HCT116 (cell line): ENCODE data around the gene CDH4. TPM values are rescaled to one million over a fixed set of nuclear protein-coding genes. Genes with fewer than 3 reads are reported as not detected.

Source experiments
- ATAC-seq: fragments of 200-7000 bp; cut with Tn5 transposase; 2 replicates; pipeline ENCODE4 v1.9.1; 2020; ENCODE audit warnings: mild to moderate bottlenecking, moderate library complexity
- BruUV-seq: library from RNA; stranded (reverse); fragments of 400-500 nt; replicated peaks from 2 replicates; lab custom pipeline; 2021; lab: Mats Ljungman, UMichigan
- CTCF ChIA-PET: fragments of 300-600 bp; sonication (Branson Sonifier 250); formaldehyde crosslinking; loops from one replicate; lab custom pipeline; 2021; ENCODE audit warnings: antibody characterized with exemption; lab: Charles Lee
- POLR2A ChIA-PET: fragments of 300-600, 350-600 bp; sonication (Branson Sonifier 250); formaldehyde crosslinking; loops from one replicate; lab custom pipeline; 2021; ENCODE audit warnings: antibody characterized with exemption; lab: Charles Lee
- RAD21 ChIA-PET, 2 experiments: fragments of 300-600 bp; sonication (Branson Sonifier 250); formaldehyde crosslinking; loops; one replicate each; lab custom pipeline; 2023; ENCODE audit warnings: low total read pairs in 2 of 2; ENCODE audit not compliant: uncharacterized antibody in 2 of 2, unreplicated experiment in 2 of 2, low non-redundant PET in 1 of 2; lab: Charles Lee
- DNase-seq: peaks from one replicate; pipeline ENCODE4 v3.0.0-alpha.2; 2010; ENCODE audit warnings: low read depth, low spot score
- H2AFZ ChIP-seq: fragments of 200-600 bp; shearing (Covaris generic), sonication (generic); 2 replicates; pipeline ENCODE4 v1.6.1; 2017; ENCODE audit warnings: low read depth, mixed run types, mixed read lengths, antibody characterized with exemption, low read length; ENCODE audit not compliant: poor library complexity, severe bottlenecking
- H3K27ac ChIP-seq: 2 replicates; pipeline ENCODE4 v1.5.1; 2012; ENCODE audit warnings: low read depth, low read length
- H3K27me3 ChIP-seq: fragments of 200-600 bp; sonication (generic); 2 replicates; pipeline ENCODE4 v1.6.1; 2016; ENCODE audit warnings: mixed run types, low read length, mixed read lengths; ENCODE audit not compliant: insufficient read depth
- H3K36me3 ChIP-seq, 2 experiments: fragments of 200-500 bp in 1 of 2; fragments of 200-600 bp in 1 of 2; sonication (Bioruptor generic) in 1 of 2; sonication (generic) in 1 of 2; 2 replicates each; pipeline versions ENCODE4 v1.5.1 to v1.6.1; 2014 to 2016; ENCODE audit warnings: low read length in 2 of 2, inconsistent platforms in 1 of 2, mixed read lengths in 1 of 2, mixed run types in 1 of 2; ENCODE audit not compliant: insufficient read depth in 2 of 2, control insufficient read depth in 1 of 2
- H3K4me1 ChIP-seq, 2 experiments: fragments of 200-600 bp in 1 of 2; sonication (generic) in 1 of 2; 2 replicates each; pipeline versions ENCODE4 v1.5.1 to v1.6.1; 2012 to 2017; ENCODE audit warnings: low read length in 2 of 2, inconsistent platforms in 1 of 2, mild to moderate bottlenecking in 1 of 2, mixed read lengths in 1 of 2, mixed run types in 1 of 2, moderate library complexity in 1 of 2; ENCODE audit not compliant: insufficient read depth in 2 of 2, control insufficient read depth in 1 of 2
- H3K4me2 ChIP-seq: fragments of 200-600 bp; sonication (generic); 2 replicates; pipeline ENCODE4 v1.6.1; 2017; ENCODE audit warnings: mixed run types, low read length, mixed read lengths
- H3K4me3 ChIP-seq, 2 experiments: fragments of 200-600 bp in 1 of 2; sonication (generic) in 1 of 2; replicated peaks in 1 of 2; 2 replicates each; pipeline ENCODE4 v1.5.1; 2011 to 2016; ENCODE audit warnings: low read length in 2 of 2, control low read depth in 1 of 2, low read depth in 1 of 2, mild to moderate bottlenecking in 1 of 2, mixed read lengths in 1 of 2, mixed run types in 1 of 2
- H3K79me2 ChIP-seq: fragments of 200-600 bp; sonication (generic); 2 replicates; pipeline ENCODE4 v1.6.1; 2017; ENCODE audit warnings: mild to moderate bottlenecking, mixed run types, low read length, moderate library complexity, mixed read lengths; ENCODE audit not compliant: insufficient read depth
- H3K9ac ChIP-seq: fragments of 200-600 bp; sonication (generic); 2 replicates; pipeline ENCODE4 v1.6.1; 2016; ENCODE audit warnings: low read length, mixed read lengths
- H3K9me2 ChIP-seq: fragments of 200-600 bp; sonication (generic), shearing (Covaris generic); 2 replicates; pipeline ENCODE4 v1.6.1; 2017; ENCODE audit warnings: mixed run types, mild to moderate bottlenecking, moderate library complexity; ENCODE audit not compliant: insufficient read depth
- H3K9me3 ChIP-seq, 2 experiments: fragments of 200-500 bp in 1 of 2; fragments of 200-600 bp in 1 of 2; sonication (Bioruptor generic) in 1 of 2; sonication (generic) in 1 of 2; 2 replicates each; pipeline ENCODE4 v1.6.1; 2014 to 2017; ENCODE audit warnings: low read length in 2 of 2, mixed read lengths in 2 of 2, inconsistent platforms in 1 of 2, low read depth in 1 of 2, mild to moderate bottlenecking in 1 of 2, mixed run types in 1 of 2, moderate library complexity in 1 of 2; ENCODE audit not compliant: control insufficient read depth in 1 of 2, insufficient read depth in 1 of 2
- H4K20me1 ChIP-seq: fragments of 200-600 bp; sonication (generic), shearing (Covaris generic); 2 replicates; pipeline ENCODE4 v1.6.1; 2017; ENCODE audit warnings: mixed run types, mild to moderate bottlenecking, moderate library complexity; ENCODE audit not compliant: insufficient read depth
- ELF1 ChIP-seq: IDR thresholded peaks from 2 replicates; pipeline ENCODE4 v1.6.1; 2012; ENCODE audit warnings: low read depth, borderline replicate concordance
- EZH2 ChIP-seq: fragments of 200-600 bp; sonication (generic); IDR thresholded peaks from 2 replicates; pipeline ENCODE4 v1.6.1; 2017; ENCODE audit warnings: antibody characterized with exemption, mixed run types
- SP1 ChIP-seq: IDR thresholded peaks from 2 replicates; pipeline ENCODE4 v1.6.1; 2012; ENCODE audit warnings: low read depth
- TCF7L2 ChIP-seq: IDR thresholded peaks from 2 replicates; pipeline ENCODE4 v1.7.0; 2011; ENCODE audit warnings: borderline replicate concordance, inconsistent platforms; ENCODE audit not compliant: insufficient read depth, insufficient read length; ENCODE audit errors: extremely low read depth
- YY1 ChIP-seq: IDR thresholded peaks from 2 replicates; pipeline ENCODE4 v1.6.1; 2011; ENCODE audit warnings: low read length, low read depth, moderate library complexity, mild to moderate bottlenecking; ENCODE audit not compliant: insufficient replicate concordance; ENCODE audit errors: extremely low read depth
- ZFX ChIP-seq: fragments of 450-650 bp; IDR thresholded peaks from 2 replicates; pipeline ENCODE4 v1.6.1; 2017
- intact Hi-C: fragments of 100-400 bp; cut with micrococcal nuclease; formaldehyde crosslinking; loops from 2 replicates; pipeline ENCODE4 v1.10.0; 2022
- total RNA-seq: library from RNA; stranded (reverse); gene quantifications from one replicate; pipeline ENCODE4 v1.2.1, GENCODE V29; 2021; ENCODE audit not compliant: unreplicated experiment

The CDH4 gene
- total RNA-seq, 1 experiment from 2014 or later = not detected

- no peaks in the 10 kb centered on the region for H3K27me3 ChIP-seq
- intact Hi-C loops = no loop called here
- H3K79me2 ChIP-seq = no peaks in the 10 kb centered on the region
- H3K9ac ChIP-seq = no peak overlapping the region
- H3K4me1 ChIP-seq = no peaks in the 10 kb centered on the region
- H2AFZ ChIP-seq = no peak overlapping the region
- no peaks in the 10 kb centered on the region for H3K9me2 ChIP-seq
- CTCF ChIA-PET = no interaction called here
- RAD21 ChIA-PET = no interaction called here
- no peaks in the 10 kb centered on the region for H3K36me3 ChIP-seq
- peaks cover 3 to 18% of the 10 kb centered on the region in 2 experiments; a peak in 2 of 4 replicates for H3K9me3 ChIP-seq
- no peak for ATAC-seq
- no peak overlapping the region for H3K4me3 ChIP-seq
- H3K4me2 ChIP-seq = no peak overlapping the region
- no TSS peak for BruUV-seq
- no peak for DNase-seq
- TF ChIP-seq ELF1 = no peak
- H3K27ac ChIP-seq = no peak overlapping the region
- no peaks in the 10 kb centered on the region for H4K20me1 ChIP-seq
- POLR2A ChIA-PET = no interaction called here
These were observed 133.2 kb downstream of the CDH4 start for GRCh38 chr20:61385296-61385695.

- H3K9me3 ChIP-seq = peaks cover 3 to 18% of the 10 kb centered on the region in 2 experiments; a peak in 2 of 4 replicates
- no peak overlapping the region for H3K4me3 ChIP-seq
- ATAC-seq (no peak), DNase-seq (no peak)
- no TSS peak for BruUV-seq
- ChIA-PET RAD21 (no interaction called here), CTCF (no interaction called here), POLR2A (no interaction called here)
- H4K20me1 ChIP-seq = no peaks in the 10 kb centered on the region
- H3K79me2 ChIP-seq = no peaks in the 10 kb centered on the region
- no peaks in the 10 kb centered on the region for H3K4me1 ChIP-seq
- TF ChIP-seq TCF7L2 (no peak), EZH2 (no peak), ZFX (no peak), YY1 (no peak), SP1 (no peak)
- intact Hi-C loops = no loop called here
- no peak overlapping the region for H3K27ac ChIP-seq
- H3K4me2 ChIP-seq = no peak overlapping the region
- no peak overlapping the region for H3K9ac ChIP-seq
- H3K27me3 ChIP-seq = no peaks in the 10 kb centered on the region
- H3K9me2 ChIP-seq = no peaks in the 10 kb centered on the region
- no peak overlapping the region for H2AFZ ChIP-seq
- no peaks in the 10 kb centered on the region for H3K36me3 ChIP-seq
These were observed 133.7 kb downstream of the CDH4 start for GRCh38 chr20:61385731-61386130.
